Midbrain (tissue), 1 donor: ENCODE data around the gene ATP10D.

Experiments
- DNase-seq: peaks from one replicate; lab custom pipeline; 2025; lab: John Stamatoyannopoulos, UW

ATP10D gene

GRCh38 chr4:47590325-47590724, 105.2 kb downstream of the ATP10D start:
- no peak for DNase-seq

DNA sequence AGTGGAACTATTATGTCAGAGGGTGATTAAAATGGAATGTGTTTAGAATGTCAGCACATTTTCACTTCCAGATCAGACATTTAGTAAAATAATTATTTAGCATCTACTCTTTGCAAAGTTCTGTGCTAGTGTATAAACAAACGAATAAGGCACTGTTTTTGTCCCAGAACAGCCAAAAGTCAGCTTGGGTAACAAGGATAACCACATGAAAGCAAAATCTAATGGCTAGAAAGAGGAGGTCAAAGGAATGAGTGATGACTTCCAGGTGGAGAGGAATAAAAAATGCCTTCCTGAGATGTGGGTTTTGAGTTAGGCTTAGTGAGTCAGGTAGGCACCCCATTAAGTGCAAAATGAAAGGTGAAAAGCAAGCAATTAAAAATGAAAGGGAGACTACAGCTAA, 112.6 kb downstream of the ATP10D start:
- DNase-seq: no peak

DNA sequence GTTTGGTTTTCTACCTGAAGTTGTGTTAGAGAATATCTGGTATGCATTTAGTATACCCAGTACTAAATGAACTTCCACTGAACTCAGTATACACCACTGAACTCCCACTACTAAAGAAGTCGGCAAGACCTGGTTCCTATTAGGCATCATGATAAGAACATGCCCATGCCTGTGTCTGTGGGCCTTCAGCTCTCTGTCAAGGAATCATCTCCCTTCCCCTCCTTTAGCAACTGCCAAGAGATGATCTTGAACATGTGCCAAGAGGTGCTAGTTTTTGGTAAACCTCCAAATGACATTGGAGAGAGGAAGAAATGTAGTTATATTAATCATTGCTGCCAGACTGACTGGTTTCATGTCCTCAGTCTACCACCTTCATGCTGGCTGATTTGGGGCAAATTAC, 113.2 kb downstream of the ATP10D start:
- no peak for DNase-seq

DNA sequence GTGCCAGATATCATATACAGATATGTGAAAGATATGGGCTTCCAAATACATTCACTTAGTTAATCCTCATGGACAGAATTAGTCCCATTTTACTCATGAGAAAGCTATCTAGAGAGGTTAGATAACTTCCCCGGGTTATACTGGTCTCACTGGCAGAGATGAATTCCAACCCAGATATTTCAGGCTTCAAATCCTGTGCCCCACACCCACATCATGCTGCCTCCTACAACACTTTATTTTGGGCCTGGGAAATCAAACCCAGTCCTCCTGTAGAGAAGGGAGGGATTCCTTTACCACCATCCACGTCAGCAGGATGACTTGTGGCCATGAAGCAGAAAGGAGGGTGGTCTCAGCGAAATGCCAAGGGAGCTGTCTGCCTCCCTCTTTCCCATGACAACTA, 113.8 kb downstream of the ATP10D start:
- DNase-seq: no peak

DNA sequence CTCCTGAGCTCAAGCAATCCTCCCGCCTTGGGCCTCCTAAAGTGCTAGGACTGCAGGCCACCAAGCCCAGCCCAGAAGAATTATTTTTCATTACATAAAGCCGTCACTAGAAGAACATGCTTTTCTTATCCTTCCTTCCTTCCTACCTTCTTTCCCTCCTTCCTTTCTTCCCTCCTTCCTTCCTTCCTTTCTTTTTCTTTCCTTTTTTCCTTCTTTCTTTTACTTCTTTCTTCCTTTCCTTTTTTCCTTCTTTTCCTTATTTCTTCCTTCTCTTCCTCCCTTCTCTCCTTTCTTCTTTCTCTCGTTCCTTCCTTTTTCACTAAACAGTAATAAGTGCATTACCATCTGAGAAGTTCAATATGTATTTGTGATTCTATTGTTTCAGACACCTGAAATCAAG, 121.4 kb downstream of the ATP10D start:
- DNase-seq: no peak

GRCh38 chr4:47612116-47613023, 127.3 kb downstream of the ATP10D start:
- DNase-seq: no peak

GRCh38 chr4:47615385-47615784, 130.3 kb downstream of the ATP10D start:
- DNase-seq: no peak

DNA sequence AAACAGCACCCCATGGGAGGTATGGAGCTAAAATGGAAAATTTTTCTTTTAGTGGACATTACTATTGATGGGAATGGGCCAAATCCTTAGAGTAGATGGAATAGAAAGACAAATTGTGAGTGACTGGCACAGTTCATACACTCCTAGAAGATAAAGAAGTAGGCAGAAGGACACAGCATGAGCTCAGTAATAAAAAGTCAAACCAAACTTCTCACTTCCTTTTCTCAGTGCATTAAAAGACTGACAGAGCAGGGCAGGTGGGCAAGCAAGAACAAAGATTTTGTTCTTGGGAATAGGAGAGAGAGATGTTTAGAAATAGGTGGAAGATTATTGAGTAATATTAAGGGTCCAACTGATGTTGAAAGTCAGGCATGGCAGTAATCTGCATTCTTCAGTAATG, 132.5 kb downstream of the ATP10D start:
- no peak for DNase-seq

DNA sequence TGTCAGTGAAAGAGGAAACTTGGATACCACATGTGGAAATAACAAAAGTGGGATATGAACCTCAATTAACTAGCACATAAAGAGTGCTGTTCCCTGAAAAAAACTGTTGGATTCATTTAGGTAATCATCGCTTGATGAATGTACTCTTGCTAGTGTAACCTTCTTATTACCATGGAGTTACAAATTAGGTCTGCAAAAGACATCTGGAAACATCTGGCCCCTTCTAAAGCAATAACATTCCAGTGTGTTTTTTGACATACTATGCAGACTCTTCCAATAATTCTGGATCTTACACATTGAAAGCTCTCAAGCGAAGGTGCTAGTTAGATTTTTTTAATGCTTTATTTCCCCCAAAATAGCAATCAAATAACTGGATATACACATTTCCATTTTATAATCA, 134.6 kb downstream of the ATP10D start:
- no peak for DNase-seq

GRCh38 chr4:47621181-47621580, 136.1 kb downstream of the ATP10D start:
- no peak for DNase-seq

GRCh38 chr4:47624031-47624441, 139.0 kb downstream of the ATP10D start:
- DNase-seq: no peak

DNA sequence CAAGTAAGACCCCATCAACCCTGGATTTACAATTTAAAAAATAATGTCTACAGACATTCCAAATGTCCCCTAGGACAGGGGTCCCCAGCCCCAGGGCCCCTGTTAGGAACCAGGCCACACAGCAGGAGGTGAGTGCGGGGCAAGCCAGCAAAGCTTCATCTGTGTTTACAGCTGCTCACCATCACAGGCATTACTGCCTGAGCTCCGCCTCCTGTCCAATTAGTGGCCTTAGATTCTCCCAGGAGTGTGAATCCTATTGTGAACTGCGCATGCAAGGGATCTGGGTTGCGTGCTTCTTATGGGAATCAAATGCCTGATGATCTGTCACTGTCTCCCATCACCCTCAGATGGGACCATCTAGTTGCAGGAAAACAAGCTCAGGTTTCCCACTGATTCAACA, 146.1 kb downstream of the ATP10D start:
- DNase-seq: no peak

DNA sequence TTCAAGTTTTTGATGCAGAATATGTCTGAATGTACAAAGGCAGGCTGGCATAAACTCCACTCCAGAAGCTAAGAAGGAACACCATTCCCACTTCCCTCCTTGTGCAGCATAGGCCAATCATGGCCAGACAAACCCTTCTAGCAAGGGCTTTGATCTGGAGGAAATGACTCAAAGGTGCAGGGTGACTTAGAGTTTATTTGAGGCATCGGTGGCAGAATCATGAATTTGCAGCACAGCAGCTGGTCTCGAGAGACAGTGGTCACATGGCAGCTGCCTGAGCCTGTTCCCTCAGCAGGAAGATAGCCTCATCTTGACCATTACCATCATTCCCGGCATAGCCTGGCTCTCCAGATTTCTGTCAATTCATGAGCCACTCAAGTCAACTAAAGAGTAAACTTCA, 154.5 kb downstream of the ATP10D start:
- DNase-seq: no peak

DNA sequence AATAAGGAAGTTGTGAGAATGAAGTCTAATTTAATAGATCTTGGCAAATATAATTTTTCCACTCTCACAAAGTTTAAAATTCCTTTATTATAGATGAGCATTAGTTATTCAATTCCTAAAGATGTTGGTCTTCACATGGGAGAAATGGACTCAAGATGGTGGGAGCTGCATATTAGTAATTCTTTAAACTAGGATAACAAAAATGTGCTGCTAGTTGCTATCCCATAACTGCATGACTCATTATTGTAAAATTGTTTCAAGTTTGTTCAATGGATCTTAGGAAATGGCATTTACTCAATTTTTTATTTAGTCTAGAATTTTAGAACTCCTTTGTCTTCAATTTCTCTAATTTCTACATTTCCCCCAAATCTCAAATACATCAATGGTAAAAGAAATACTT, 155.8 kb downstream of the ATP10D start:
- DNase-seq: no peak

DNA sequence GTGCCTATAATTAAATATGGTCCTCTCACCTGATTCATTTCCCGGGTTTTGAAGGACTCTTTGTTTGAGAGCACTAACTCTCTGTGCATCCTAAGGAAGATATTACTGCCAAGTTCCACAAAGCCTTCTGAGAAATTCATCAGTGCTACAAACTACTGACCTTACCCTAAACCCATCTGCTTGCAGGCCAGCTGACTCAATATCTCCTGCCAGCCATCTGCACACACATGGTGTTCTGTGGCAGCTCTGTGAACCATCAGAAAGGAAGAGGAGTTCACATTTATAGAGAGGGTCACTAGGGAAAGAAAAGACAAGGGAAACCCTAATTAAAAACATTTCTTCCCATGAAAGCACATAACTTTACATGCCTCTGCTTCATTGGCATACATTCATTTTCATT, 156.7 kb downstream of the ATP10D start:
- DNase-seq: no peak

GRCh38 chr4:47642191-47642830, 157.2 kb downstream of the ATP10D start:
- no peak for DNase-seq
